NB4 (cell line): ENCODE data around the gene GLYATL2.

Experiments used
- POLR2A ChIP-seq: IDR thresholded peaks from 2 replicates; pipeline ENCODE4 v1.6.1; 2011; ENCODE audit warnings: mild to moderate bottlenecking; ENCODE audit not compliant: insufficient read length; ENCODE audit errors: extremely low read depth
- TF ChIP-seq, protein P1 (sequence below): IDR thresholded peaks from one replicate; pipeline ENCODE4 v1.5.1; 2012; ENCODE audit warnings: low read depth, low read length

DNA sequence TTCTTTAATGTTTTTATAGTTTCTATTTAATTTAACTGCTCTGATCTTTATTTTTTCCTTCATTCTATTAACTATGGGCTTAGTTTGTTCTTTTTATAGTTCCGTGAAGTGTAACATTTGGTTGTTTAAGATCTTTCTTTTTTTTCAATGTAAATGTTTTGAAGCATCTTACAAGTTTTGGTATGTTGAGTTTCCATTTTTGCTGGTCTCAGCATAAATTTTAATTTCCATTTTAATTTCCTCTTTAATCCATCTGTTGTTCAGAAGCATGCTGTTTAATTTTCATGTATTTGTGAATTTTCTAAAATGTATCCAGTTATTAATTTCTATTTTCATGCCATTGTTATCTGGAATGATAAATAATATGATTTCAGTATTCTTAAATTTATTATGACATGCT is 17.0 kb upstream of the GLYATL2 start:
- TF ChIP-seq, protein P1, sequence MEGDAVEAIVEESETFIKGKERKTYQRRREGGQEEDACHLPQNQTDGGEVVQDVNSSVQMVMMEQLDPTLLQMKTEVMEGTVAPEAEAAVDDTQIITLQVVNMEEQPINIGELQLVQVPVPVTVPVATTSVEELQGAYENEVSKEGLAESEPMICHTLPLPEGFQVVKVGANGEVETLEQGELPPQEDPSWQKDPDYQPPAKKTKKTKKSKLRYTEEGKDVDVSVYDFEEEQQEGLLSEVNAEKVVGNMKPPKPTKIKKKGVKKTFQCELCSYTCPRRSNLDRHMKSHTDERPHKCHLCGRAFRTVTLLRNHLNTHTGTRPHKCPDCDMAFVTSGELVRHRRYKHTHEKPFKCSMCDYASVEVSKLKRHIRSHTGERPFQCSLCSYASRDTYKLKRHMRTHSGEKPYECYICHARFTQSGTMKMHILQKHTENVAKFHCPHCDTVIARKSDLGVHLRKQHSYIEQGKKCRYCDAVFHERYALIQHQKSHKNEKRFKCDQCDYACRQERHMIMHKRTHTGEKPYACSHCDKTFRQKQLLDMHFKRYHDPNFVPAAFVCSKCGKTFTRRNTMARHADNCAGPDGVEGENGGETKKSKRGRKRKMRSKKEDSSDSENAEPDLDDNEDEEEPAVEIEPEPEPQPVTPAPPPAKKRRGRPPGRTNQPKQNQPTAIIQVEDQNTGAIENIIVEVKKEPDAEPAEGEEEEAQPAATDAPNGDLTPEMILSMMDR = no peak
- TF ChIP-seq POLR2A = no peak
